OCI-M2 (cell line): Measurements from ENCODE around the gene NAB2.
"Not testable (repeated sequence)": the region's sequence is repeated elsewhere in the genome, so short reads cannot be mapped to it uniquely, and the experiment has no call there.

Experiments used
- DNase-seq: peaks from one replicate; lab custom pipeline; 2025; ENCODE audit not compliant: unreplicated experiment; lab: John Stamatoyannopoulos, UW

Gene NAB2

DNA sequence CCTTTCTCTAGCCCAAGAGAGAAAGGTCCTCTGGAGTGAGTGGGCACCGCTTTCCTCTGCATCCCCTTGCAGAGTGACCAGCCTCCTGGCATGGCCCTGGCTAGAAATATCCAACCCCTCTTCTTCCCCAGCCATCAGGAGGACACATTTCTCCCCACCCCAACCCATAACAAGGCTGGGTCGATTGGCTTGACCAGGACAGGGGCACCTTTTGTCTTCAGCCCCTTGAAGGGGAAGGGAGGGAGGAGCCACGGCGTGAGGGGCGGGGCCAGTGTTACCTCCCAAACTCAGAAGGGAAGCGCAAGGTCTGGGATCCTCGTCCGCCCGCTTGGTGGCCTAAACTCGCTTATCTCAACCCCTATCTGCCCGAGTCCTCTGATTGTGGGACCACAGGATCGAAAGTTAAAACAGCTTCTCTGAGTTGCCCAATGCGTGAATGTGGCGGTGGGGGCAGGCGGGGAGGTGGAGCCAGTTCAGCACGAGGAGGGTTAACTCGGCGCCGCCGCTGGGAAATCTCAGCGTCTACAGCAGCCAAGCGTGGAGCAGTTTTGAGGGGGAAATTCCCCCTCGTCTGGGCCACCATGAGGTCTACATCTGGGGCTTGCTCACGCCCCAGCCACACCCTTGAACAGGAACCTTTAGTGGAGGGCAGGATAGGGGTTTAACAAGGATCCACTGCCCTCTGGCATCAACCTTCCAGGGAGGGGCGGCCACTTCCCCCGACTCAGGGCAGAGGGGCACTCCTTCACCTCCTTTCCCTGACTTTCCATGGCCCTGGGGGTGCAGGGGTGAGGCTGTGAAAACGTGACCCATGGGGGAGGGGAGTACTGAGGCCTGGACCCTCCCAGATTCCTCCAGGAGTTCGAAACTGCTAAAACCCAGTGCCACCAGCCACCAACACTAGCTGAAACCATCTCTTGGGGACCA, 21.5 kb downstream of the NAB2 start:
- DNase-seq, result no peak

DNA sequence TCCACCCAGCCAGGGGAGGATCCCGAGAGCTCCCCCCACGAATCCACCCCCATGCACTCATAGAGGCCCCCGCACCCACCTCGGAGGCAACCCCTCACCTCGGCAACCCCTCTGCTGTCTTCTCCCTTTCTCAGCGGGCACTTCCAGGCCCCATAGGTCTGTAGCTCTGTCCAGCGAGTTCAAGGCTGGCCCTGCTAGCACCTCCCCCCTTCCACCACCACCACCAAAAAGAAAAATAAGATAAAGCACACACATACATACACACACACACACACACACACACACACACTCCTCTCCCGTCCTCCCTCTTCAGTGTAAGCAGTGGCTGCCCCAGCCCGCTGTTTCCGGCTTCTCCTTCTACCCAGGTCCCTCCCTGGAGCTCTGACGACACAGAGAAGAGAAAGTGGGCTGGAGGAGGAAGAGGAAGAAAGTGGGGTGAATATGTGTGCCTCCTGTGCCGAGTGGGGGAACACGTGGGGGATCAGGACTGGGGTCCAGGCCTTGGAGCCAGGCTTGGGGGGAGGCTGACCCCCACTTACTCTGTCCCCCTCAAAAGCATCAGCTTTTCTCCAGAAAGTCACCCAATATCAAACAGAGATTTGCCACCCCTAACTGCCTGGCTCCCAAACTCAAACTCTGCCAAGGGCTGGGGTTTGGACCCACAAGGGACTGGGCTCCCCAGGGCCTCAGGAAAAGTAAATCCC, 22.3 kb downstream of the NAB2 start, which contains the start of gene STAT6:
TSS of gene STAT6 (minus strand) at position 332 of the 704 bp plus-strand sequence. CDS start 3,084 bp downstream, outside the sequence.
- no peak for DNase-seq

DNA sequence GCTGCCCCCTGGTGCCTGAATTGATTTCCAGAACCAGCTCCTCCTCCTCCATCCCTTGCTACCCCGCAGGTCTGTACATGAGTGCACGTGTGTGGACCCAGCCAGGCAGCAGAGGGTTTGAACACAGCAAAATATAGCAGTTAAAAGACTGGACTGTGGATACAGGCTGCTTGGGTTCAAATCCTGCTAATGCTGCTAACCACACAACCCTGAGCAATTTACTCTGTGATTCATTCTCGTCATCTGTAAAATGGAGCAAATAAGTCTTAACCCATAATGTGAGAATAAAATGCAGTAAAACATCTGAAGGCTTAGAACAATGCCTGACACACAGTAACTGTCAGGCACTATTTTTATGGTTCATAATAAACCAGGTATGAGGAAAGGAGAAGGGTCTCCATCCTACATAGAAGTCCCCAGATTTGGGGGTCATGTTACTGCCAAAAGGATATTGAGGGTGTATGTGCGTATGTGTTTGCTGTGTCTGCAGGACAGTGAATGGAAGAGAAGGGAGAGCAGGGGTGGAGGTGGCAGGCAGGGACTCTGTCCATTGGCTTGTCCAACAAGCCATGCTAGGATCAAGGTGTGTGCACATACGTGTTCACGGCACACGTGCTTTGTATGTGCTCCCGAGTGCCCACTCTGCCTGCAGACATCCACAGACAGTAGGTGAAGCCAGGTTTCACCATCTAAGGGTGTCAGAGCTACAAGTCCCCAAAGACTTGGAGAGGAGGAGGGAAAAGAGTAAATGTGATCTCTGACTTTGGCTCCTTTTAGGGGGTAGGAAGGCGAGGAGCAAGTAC, 23.8 kb downstream of the NAB2 start:
- DNase-seq, result no peak

DNA sequence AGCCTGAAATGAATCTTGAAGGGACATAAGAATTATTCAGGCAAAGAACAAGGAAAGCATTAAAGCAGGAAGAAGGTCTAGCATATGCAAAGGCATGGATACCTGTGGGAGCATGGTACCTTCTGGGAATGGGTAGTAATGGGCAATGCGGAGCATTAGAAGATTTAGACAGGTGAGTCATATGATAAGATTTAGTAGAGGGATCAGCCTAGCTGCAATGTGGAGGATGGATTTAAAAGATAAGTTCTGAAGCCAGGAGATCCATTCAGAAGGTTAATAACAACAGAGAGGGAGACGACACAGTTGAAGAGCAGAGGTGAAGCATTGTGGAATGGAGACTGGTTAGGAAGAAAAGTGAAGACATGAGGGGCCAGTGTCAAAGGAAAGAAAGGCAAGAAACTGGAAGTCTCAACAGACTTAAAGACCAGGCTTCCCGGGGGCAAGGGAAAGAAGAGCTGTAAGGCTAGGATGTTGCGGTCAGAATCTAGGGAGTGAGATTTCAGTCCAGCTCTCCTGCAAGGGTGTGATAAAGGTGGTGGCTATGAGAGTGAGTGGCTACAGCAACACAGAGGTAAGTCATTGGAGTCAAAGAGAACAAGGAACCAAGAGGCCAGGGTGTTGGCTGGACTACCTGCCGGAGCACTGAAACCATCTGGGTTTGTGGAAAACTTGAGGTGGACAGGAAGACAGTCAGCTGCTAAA, 27.8 kb downstream of the NAB2 start:
- no peak for DNase-seq

DNA sequence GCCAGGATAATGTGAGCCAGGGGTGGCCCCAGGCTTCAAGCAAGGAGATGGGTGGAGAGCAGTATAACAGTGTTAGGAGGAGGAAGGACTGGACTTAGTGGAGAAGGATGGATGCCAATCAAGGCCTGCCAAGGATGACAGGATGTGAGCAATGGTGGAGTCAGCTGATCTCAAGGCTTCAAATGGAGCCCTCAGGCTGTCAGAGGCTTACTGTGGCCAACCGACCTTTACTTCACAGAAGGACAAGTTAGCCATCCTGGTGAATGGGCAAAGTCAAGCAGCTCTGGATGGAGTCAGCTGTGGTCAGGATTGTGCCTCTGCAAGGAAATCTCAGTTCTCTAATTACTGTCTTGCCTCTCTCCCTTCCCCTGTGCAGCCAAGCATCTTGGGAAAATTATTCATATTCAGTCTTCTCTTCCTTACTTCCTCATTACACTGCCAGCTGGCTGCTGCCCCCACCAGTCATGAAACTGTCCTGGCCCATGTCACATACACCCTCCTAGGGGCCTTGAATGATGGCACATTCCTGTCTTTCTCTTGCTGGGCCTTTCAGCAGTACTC, 29.9 kb downstream of the NAB2 start:
- DNase-seq, result no peak

DNA sequence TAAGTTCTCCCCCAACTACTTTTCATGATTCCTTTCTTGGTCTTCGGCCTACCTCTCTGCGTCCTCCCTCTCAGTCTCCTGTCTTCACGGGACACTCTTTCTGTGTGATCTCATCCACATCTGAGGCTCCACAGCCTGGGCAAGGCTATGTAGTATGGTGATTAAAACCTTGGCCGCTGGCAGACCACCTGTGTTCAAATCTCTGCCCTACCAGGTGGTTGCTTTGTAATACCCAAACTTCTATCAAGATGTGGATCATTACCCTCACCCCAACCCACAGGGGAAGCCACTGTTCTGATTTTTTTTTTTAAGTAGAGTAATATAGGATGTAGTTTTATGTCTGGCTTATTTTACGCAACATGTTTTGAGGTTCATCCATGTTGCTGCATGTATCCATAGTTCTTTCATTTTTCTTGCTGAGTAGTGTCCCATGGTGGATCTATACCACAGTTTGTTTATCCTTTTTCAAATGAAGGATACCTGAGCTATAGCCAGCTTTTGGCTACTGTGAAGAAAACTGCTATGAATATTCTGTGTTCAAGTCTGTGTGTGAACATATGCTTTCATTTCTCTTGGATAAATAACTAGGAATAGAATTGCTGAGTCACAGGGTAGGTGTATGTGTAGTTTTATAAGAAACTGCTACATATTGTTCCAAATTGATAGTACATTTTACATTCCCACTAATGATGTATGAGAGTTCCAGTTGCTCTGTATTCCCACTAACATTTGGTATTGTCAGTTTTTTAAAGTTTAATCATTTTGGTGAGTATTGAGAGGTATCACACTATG, 30.6 kb downstream of the NAB2 start:
- no peak for DNase-seq

DNA sequence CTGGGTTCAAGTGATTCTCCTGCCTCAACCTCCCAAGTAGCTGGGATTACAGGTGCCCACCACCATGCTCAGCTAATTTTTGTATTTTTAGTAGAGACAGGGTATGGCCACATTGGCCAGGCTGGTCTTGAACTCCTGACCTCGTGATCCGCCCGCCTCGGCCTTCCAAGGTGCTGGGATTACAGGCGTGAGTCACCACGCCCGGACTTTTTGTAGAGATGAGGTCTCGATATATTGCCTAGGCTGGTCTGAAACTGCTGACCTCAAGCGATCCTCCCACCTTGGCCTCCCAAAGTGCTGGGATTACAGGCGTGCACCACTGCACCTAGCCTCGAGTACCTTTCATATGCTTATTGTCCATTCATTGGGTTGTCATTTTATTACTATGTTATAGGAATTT, 31.8 kb downstream of the NAB2 start:
- DNase-seq, result not testable (repeated sequence)

DNA sequence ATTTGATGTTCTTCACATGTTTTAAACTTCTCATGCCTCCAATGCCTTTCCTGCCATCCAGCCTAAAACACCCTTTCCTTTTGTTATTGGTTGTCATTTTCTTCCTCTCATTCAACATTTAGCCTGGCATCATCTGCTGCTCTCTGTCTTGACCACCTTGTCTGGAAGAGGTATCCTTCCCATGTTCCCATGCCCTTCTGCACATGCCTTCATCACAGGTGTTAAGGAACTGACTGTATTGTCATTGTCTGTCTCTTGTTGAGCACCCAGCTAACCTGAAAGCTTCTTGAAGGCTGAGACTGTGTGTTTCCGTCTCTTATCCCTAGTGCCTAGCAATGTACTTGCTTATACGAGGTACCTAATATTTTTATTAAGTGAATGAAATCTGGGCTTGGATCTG, 34.9 kb downstream of the NAB2 start:
- no peak for DNase-seq

DNA sequence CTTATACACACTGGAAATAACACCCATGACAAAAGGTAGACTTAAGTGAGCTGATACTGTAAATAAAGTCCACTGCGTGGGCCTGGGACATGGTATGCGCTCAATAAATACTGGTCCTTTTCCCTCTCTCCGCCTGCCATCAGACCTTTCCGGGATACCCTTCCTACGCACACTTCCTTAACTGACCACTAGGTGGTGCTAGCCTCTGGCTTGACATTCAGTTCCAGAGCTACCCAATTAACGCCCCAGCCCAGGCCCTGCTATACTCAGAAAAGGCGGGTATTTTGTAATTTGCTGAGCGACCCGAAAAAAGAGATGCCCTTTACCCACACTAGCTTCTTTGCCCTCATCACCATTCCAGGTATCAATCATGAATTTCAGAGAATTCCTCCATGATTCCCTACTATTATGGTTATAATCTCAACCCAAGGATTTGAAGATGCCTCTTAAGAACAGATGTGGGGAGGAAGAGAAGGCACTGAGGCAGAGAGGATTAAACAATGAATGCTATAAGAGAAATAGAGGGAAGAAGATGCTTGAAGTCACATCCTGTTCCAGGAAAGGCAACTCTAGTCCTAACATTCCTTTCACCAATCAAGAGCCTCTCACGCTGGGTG, 35.5 kb downstream of the NAB2 start:
- peak; percentile 42 for DNase-seq

DNA sequence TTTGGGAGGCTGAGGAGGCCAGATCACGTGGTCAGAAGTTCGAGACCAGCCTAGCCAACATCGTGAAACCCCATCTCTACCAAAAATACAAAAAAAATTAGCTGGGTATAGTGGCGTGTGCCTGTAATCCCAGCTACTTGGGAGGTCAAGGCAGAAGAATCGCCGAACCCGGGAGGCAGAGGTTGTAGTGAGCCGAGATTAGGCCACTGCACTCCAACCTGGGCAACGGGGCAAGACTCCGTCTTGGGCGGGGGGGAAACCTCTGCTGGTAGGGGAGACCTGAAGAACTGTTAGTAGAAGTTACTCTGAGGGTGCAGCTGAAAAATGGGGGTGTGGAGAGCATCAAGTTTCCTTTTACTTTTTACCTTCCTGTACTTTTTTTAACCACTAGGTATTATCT, 37.1 kb downstream of the NAB2 start:
- DNase-seq, result no peak

DNA sequence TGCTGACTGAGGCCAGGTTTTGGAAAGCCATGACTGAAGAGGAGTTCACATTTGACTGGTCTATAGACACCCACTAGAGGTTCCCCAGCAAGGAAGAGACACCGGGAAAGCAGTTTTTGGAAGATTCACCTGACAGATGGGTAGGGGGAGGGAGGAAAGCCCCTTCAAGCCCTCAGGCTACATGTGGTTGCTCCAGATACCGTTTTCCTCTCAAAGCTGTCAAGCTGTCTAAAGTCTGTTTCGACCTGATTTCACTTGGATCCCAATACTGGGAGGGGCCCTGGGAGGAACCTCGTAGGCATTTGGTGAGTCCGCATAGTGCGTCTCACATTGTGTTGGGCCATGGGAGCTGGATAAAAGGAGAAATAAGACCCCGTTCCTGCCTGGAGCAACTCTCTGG, 37.6 kb downstream of the NAB2 start:
- DNase-seq, result no peak

DNA sequence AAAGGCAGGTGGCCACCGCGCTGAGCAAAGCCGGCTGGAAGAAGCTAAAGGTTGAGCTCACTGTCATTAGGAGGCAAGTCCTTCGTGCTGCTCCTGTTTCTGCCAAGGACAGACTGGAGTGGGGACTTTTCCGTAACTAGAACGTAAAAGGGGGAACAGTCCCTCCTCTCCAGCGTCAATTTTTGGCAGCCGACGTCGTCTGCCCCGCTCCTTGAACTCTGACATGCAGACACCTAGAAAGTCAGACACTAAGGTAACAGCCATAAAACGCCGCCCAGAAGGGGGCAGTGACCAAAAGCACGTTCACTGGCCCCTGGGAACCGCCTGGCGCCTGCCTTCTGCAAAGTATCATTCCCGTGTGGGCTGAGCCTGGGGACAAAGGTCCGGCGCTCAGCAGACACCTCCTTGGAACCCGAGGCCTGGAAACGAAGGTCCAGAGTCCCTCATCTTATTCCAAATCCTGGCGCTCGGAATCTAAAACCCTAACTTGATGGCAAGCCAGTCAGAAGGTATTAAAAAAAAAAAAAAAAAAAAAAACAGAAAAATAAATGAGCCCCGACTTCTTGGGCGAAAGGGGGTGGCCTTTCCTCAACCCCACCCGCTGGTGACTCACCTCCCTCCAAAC, 38.3 kb downstream of the NAB2 start:
- DNase-seq, result no peak

DNA sequence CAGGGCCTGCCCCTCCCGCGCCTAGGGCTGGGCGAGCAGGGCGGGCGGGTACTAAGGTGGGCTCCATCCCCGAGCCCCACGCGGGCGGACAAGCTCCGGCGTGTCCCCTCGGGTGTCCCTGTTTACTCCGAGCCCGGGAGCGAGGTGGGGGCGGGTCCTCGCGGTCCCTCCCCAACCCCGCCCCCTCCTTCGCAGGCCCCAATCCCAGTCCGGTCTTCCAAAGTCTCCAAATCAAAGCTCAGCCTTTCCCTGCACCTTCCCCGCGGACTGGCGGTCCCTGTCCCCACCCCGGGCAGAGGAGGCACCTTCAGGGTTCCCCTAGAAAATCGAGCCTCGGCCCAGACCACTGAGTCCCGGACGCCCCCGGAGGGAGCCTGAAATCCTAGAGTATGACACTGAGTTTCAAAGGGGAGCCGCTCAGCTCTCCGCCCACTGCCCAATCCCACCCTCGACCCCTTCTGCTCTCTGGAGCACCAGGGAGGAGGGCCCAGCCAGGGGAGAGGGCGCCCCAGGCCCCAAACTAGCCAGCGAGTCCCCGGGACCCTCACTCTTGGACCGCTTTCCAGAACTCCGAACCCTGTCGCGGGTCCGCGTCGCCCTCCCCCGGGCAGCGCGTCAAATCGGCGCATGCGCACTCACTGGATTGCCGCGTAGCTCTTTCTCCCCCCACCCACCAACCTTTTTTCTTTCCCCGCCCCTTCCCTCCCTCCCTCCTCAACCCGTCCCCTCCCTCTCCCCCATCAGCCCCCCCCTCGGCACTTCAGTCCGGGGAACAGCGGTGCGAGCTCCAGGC, 39.0 kb downstream of the NAB2 start, which contains the start of gene LRP1:
TSS of gene LRP1 (plus strand) at position 758 of the 793 bp plus-strand sequence. CDS start 482 bp downstream, outside the sequence.
- peak; percentile 8 for DNase-seq

DNA sequence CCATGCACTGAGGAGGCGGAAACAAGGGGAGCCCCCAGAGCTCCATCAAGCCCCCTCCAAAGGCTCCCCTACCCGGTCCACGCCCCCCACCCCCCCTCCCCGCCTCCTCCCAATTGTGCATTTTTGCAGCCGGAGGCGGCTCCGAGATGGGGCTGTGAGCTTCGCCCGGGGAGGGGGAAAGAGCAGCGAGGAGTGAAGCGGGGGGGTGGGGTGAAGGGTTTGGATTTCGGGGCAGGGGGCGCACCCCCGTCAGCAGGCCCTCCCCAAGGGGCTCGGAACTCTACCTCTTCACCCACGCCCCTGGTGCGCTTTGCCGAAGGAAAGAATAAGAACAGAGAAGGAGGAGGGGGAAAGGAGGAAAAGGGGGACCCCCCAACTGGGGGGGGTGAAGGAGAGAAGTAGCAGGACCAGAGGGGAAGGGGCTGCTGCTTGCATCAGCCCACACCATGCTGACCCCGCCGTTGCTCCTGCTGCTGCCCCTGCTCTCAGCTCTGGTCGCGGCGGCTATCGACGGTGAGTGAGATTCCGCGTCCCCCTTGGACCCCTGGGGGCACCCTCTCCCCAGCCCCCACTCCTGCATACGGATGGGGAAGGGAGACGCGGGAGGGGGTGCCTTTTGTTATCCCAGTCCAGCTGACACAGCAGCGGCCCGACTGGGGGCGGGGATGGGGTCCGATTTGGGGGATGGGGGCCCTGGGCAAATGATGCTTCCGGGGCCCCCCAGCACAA, 39.8 kb downstream of the NAB2 start:
- DNase-seq, result no peak

DNA sequence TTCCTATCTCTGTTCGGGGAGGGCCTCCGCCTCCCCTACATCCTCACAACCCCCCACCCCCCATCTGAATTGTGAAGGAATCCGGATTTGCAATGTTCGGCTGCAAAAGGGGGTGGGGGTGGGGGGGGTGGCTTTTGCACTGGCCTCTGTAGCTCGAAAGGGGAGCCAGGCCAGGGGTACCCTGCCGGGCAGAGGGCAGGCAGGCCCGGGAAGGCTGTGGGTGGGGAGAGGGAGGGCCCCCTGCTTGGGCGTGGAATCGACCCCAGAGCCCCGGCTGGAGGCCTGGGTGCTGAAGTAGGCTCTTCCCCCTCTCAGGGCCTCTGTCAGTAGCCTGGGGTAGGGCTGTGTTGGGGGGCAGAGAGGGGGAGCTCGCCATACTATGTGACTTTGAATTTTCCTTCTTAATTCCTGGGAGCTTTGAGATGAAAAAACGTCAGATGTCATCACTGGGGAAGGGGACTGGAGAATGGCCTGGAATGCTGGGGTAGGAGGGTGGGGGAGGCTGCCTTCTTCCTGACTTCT, 40.5 kb downstream of the NAB2 start:
- no peak for DNase-seq

DNA sequence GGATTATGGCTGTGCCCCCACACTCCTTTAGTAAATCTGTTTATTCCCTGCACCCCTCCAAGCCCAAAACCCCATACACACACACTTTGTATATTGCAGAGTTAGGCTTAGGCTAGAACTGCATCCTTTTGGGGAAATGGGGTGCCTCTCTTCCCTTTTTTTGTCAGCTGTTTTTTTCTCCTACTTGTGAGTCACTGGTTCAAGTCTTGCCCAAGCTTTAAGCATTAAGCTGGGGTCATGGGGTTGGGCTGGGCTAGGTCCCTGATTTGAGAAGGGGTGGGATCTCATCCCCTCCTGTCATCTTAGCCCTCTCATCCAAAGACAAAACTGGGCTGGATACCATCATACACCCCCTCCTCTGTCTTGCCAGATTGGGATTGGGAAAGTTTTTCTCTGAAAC, 41.0 kb downstream of the NAB2 start:
- DNase-seq, result no peak

DNA sequence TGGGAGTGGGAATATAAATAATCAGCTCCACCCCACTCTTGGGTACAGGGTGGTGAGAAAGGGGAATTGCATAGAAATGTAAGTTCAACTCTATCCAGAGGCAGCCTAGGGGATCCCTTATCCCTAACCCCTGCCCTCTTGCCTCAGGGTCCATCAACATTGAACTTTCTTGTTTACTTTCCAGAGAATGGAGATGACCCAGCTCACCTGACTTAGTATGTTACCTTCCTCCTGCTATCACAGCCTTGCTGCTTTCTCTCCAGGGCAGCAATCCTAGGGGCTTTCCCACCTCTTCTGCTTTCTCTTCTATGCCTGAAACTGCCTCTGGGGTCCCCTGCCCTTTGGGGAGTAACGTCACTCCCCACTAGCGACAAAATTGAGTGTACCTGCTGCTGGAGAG, 42.0 kb downstream of the NAB2 start:
- DNase-seq, result no peak
